Kidney epithelial cell (primary cell): ENCODE measurements around the gene PRR16. TPM values are rescaled to one million over a fixed set of nuclear protein-coding genes. Genes with fewer than 3 reads are reported as not detected.

ENCODE experiments used
- DNase-seq: peaks from one replicate; pipeline ENCODE4 v3.0.0-alpha.2; 2010; ENCODE audit warnings: low read depth
- H3K27me3 ChIP-seq: 2 replicates; pipeline ENCODE4 v1.6.0; 2011; ENCODE audit warnings: low read length; ENCODE audit not compliant: control insufficient read depth, insufficient read depth
- H3K36me3 ChIP-seq: 2 replicates; pipeline ENCODE4 v1.5.1; 2011; ENCODE audit warnings: low read length; ENCODE audit not compliant: control insufficient read depth, insufficient read depth
- H3K4me3 ChIP-seq: 2 replicates; pipeline ENCODE4 v1.5.1; 2011; ENCODE audit warnings: low read depth, mild to moderate bottlenecking, control low read depth, low read length
- total RNA-seq: library from RNA; depleted of rRNA; stranded (reverse); fragments of >200 nt; gene quantifications from 2 replicates; pipeline ENCODE4 v1.2.3, GENCODE V29; 2015
- TF ChIP-seq, protein P1 (sequence below): IDR thresholded peaks from 2 replicates; pipeline ENCODE4 v1.5.1; 2011; ENCODE audit warnings: mild to moderate bottlenecking, moderate library complexity, low read length, control low read depth, inconsistent platforms; ENCODE audit not compliant: insufficient read depth, poor library complexity, severe bottlenecking

Gene PRR16
- total RNA-seq, 1 donor from 2014 or later, result 1.0 TPM

DNA sequence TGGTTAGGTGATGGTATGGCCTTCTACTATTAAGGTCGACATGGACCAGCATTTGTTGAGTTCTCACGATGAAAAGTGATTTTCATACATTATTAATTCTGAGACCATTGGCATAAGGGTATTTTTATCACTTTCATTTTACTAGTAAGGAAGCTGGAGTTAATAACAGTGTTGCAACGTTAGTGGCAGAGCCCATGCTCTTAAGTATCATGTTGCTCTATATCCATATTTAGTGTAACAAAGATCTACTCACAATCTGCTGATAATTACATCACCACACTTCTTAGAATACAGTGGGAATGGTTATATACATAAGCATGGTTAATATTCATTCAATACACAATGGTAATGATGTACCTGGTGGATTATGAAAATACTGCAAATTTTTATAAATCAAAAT, 81.9 kb downstream of the PRR16 start:
- Histone ChIP-seq H3K4me3 (no peak overlapping the region), H3K27me3 (no peaks in the 10 kb centered on the region), H3K36me3 (no peaks in the 10 kb centered on the region)
- TF ChIP-seq, protein P1, sequence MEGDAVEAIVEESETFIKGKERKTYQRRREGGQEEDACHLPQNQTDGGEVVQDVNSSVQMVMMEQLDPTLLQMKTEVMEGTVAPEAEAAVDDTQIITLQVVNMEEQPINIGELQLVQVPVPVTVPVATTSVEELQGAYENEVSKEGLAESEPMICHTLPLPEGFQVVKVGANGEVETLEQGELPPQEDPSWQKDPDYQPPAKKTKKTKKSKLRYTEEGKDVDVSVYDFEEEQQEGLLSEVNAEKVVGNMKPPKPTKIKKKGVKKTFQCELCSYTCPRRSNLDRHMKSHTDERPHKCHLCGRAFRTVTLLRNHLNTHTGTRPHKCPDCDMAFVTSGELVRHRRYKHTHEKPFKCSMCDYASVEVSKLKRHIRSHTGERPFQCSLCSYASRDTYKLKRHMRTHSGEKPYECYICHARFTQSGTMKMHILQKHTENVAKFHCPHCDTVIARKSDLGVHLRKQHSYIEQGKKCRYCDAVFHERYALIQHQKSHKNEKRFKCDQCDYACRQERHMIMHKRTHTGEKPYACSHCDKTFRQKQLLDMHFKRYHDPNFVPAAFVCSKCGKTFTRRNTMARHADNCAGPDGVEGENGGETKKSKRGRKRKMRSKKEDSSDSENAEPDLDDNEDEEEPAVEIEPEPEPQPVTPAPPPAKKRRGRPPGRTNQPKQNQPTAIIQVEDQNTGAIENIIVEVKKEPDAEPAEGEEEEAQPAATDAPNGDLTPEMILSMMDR, result no peak
- DNase-seq, result no peak

DNA sequence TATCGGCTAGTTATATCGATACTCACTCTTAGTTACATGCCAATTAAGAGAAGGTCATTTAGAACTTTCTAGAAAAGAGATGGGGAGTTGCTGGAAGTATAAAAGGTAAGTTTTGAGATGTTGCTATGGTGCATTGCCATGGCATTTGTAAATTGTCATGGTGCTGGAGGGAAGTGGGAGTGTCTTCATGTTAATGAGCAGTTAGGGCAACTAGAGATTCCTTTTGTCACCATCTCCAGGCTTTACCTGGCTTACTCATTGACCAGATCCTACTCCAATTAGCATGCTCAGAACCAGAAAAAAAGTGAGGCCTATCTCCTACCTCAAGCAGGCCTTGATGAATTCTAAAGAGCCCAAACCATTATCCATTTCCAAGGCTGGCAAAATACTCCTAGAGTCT, 82.8 kb downstream of the PRR16 start:
- H3K36me3 ChIP-seq, result no peaks in the 10 kb centered on the region
- no peak overlapping the region for H3K4me3 ChIP-seq
- TF ChIP-seq, protein P1, result no peak
- H3K27me3 ChIP-seq, result no peaks in the 10 kb centered on the region
- DNase-seq, result no peak

DNA sequence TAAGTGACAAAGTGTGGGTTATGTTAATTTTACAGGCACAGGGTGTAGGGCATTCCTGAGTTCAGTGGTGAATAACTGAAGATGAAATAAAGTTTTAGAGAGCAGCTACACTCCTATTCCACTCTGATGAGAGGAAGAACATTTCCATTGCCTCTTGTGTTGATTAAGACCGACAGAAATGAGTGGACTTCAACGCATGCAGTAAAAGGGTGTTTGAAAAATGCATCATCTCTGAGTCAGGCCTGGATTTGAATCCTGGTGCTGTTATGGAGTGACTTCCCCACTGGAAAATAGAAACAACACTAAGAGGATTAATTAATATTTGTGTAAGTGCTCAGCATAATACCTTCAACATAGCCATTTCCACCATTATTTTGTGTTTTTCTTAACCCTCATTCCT, 86.3 kb downstream of the PRR16 start:
- Histone ChIP-seq H3K4me3 (no peak overlapping the region), H3K27me3 (no peaks in the 10 kb centered on the region), H3K36me3 (no peaks in the 10 kb centered on the region)
- TF ChIP-seq, protein P1, result no peak
- no peak for DNase-seq

DNA sequence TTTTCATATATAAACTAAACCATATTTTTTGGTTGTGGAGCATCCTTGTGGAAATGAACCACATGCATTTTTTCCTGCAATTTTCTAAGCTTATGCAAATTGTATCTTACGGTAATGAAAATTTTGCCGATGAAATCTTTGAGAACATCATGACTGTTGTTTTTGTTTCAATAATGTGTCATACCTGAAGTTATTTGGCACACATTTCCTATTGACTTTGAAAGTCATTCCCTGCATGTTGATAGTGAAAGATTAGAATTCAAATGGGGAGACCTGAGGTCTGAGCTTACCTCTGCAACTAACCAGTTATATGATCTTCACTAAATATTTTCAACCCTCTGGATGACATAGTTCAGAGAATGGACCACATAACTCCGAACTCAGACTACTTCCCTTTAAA, 88.5 kb downstream of the PRR16 start:
- Histone ChIP-seq H3K36me3 (no peaks in the 10 kb centered on the region), H3K27me3 (no peaks in the 10 kb centered on the region), H3K4me3 (no peak overlapping the region)
- TF ChIP-seq, protein P1, result no peak
- DNase-seq, result no peak

DNA sequence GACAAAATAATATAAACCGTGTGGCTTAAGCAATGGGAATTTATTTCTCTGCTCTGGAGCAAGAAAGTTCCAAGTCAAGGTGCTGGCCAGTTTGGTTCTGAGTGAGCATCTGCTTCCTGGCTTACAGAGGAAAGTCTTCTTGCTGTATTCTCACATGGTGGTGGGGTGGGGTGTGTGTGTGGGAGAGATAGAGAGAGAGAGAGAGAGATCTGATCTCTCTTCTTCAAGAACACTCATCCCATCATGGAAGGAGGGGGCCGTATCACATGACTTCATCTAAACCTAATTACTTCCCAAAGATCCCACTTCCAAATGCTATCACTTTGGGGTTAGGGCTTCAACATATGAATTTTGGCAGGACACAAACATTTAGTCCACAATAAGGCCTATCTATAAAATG, 91.2 kb downstream of the PRR16 start:
- no peaks in the 10 kb centered on the region for H3K27me3 ChIP-seq
- no peaks in the 10 kb centered on the region for H3K36me3 ChIP-seq
- DNase-seq, result no peak
- H3K4me3 ChIP-seq, result no peak overlapping the region
- TF ChIP-seq, protein P1, result no peak

DNA sequence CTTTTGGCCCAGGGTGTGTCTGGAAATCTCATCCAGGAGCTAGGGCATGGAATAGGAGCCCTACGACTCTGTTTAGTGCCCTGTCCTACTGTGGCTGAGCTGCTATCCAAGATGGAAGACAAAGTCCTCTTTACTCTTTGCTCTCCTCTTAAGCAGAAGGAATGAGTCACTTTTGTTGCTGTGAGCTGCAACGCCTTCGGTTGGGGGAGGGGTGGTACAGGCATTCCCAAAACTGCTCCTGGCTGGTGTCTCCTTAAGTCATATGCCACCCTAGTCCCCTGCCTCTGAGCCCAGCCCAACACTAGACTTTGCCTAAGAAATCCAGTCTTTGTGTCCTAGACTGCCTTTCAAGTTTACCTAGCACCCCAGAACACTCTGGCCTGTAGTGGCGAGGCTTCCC, 99.9 kb downstream of the PRR16 start:
- H3K36me3 ChIP-seq, result no peaks in the 10 kb centered on the region
- no peaks in the 10 kb centered on the region for H3K27me3 ChIP-seq
- TF ChIP-seq, protein P1, result no peak
- no peak for DNase-seq
- H3K4me3 ChIP-seq, result no peak overlapping the region
